H1 (cell line): Measurements from ENCODE around the gene GIMAP4. TPM values are rescaled to one million over a fixed set of nuclear protein-coding genes. Genes with fewer than 3 reads are reported as not detected.

ENCODE experiments used
- CTCF ChIA-PET: fragments of 300-600 bp; sonication (Branson Sonifier 250); formaldehyde crosslinking; loops from one replicate; lab custom pipeline; 2021; ENCODE audit not compliant: partially characterized antibody; lab: Charles Lee
- POLR2A ChIA-PET: fragments of 300-600 bp; sonication (Branson Sonifier 250); formaldehyde crosslinking; loops from one replicate; lab custom pipeline; 2021; ENCODE audit warnings: inconsistent platforms; ENCODE audit not compliant: partially characterized antibody; lab: Charles Lee
- DNase-seq, 2 experiments: peaks; one replicate each; pipeline versions ENCODE4 v3.0.0 to v3.0.0-alpha.2; 2010 to 2022; ENCODE audit warnings: low spot score in 2 of 2, low read depth in 1 of 2, mixed read lengths in 1 of 2
- FAIRE-seq: peaks from 2 replicates; lab custom pipeline; 2011; peaks lifted over from hg19 to GRCh38; lab: Jason Lieb, UNC
- H2AFZ ChIP-seq: 2 replicates; pipeline ENCODE4 v1.8.1; 2012; ENCODE audit warnings: low read length, inconsistent platforms
- H2AK5ac ChIP-seq: 2 replicates; pipeline ENCODE4 v1.6.1; 2013; ENCODE audit warnings: low read depth, low read length
- H2BK120ac ChIP-seq: replicated peaks from 2 replicates; pipeline ENCODE3; 2013; ENCODE audit warnings: low read depth, low read length, inconsistent platforms
- H2BK12ac ChIP-seq: 2 replicates; pipeline ENCODE4 v1.6.1; 2013; ENCODE audit warnings: low read depth, low read length
- H2BK15ac ChIP-seq: 2 replicates; pipeline ENCODE4 v1.6.1; 2013; ENCODE audit warnings: low read length
- H2BK20ac ChIP-seq: 2 replicates; pipeline ENCODE4 v1.6.1; 2013; ENCODE audit warnings: low read length
- H2BK5ac ChIP-seq: 2 replicates; pipeline ENCODE4 v1.6.1; 2013; ENCODE audit warnings: low read depth, low read length
- H3K14ac ChIP-seq: 2 replicates; pipeline ENCODE4 v1.6.1; 2013; ENCODE audit warnings: inconsistent platforms; ENCODE audit not compliant: insufficient read length
- H3K18ac ChIP-seq: 2 replicates; pipeline ENCODE4 v1.6.1; 2013; ENCODE audit warnings: low read length; ENCODE audit errors: extremely low read depth
- H3K23ac ChIP-seq: 2 replicates; pipeline ENCODE4 v1.6.1; 2013; ENCODE audit warnings: inconsistent platforms; ENCODE audit not compliant: insufficient read length
- H3K23me2 ChIP-seq: 2 replicates; pipeline ENCODE4 v1.6.1; 2013; ENCODE audit warnings: low read depth, low read length
- H3K27ac ChIP-seq: 2 replicates; pipeline ENCODE4 v1.6.1; 2011; ENCODE audit warnings: low read depth, low read length, inconsistent platforms
- H3K27me3 ChIP-seq, 4 experiments: replicated peaks in 1 of 4; 1 replicate in 1 of 4; 2 replicates in 3 of 4; pipeline versions ENCODE4 v1.6.1 to v1.8.1; 2011 to 2013; ENCODE audit warnings: low read length in 3 of 4, mild to moderate bottlenecking in 3 of 4, inconsistent platforms in 2 of 4, mixed read lengths in 2 of 4, moderate library complexity in 1 of 4; ENCODE audit not compliant: control insufficient read depth in 3 of 4, insufficient read depth in 3 of 4; ENCODE audit errors: extremely low read depth in 1 of 4
- H3K36me3 ChIP-seq, 4 experiments: 2 replicates each; pipeline versions ENCODE4 v1.6.1 to v1.8.1; 2011 to 2013; ENCODE audit warnings: mild to moderate bottlenecking in 4 of 4, low read length in 3 of 4, moderate library complexity in 2 of 4, control low read depth in 1 of 4, inconsistent platforms in 1 of 4; ENCODE audit not compliant: insufficient read depth in 4 of 4, control insufficient read depth in 2 of 4
- H3K4ac ChIP-seq: replicated peaks from 2 replicates; pipeline ENCODE3; 2013; ENCODE audit warnings: low read length, low read depth, mixed read lengths, inconsistent platforms; ENCODE audit not compliant: insufficient read length
- H3K4me1 ChIP-seq, 4 experiments: replicated peaks in 1 of 4; 1 replicate in 1 of 4; 2 replicates in 3 of 4; pipeline versions ENCODE4 v1.6.1 to v1.8.1; 2011 to 2013; ENCODE audit warnings: low read length in 3 of 4, inconsistent platforms in 2 of 4, mixed read lengths in 1 of 4; ENCODE audit not compliant: insufficient read depth in 4 of 4, control insufficient read depth in 3 of 4
- H3K4me2 ChIP-seq, 2 experiments: 2 replicates each; pipeline versions ENCODE4 v1.6.1 to v1.8.1; 2011 to 2013; ENCODE audit warnings: low read depth in 2 of 2, low read length in 2 of 2, control low read depth in 1 of 2, inconsistent platforms in 1 of 2, mild to moderate bottlenecking in 1 of 2; ENCODE audit not compliant: insufficient read depth in 1 of 2
- H3K4me3 ChIP-seq, 4 experiments: fragments of 200-600, 300-600 bp in 1 of 4; sonication (generic), shearing (Covaris generic), sonication (Bioruptor Twin) in 1 of 4; 2 replicates each; pipeline versions ENCODE4 v1.5.1 to v1.8.1; 2011 to 2016; ENCODE audit warnings: low read length in 4 of 4, low read depth in 3 of 4, control low read depth in 2 of 4, inconsistent platforms in 2 of 4, mild to moderate bottlenecking in 2 of 4, mixed read lengths in 1 of 4, moderate library complexity in 1 of 4; ENCODE audit not compliant: insufficient read depth in 2 of 4; ENCODE audit errors: extremely low read depth in 1 of 4
- H3K56ac ChIP-seq: replicated peaks from 2 replicates; pipeline ENCODE3; 2013; ENCODE audit warnings: low read depth, mild to moderate bottlenecking, mixed read lengths, low read length, inconsistent platforms; ENCODE audit not compliant: insufficient read length
- H3K79me1 ChIP-seq: 2 replicates; pipeline ENCODE4 v1.6.1; 2013; ENCODE audit warnings: low read depth, low read length, control low read depth
- H3K79me2 ChIP-seq, 2 experiments: 2 replicates each; pipeline versions ENCODE4 v1.6.1 to v1.8.1; 2012 to 2013; ENCODE audit warnings: low read length in 2 of 2, mild to moderate bottlenecking in 2 of 2, inconsistent platforms in 1 of 2; ENCODE audit not compliant: insufficient read depth in 2 of 2, control insufficient read depth in 1 of 2
- H3K9ac ChIP-seq, 4 experiments: replicated peaks in 1 of 4; 1 replicate in 1 of 4; 2 replicates in 3 of 4; pipeline versions ENCODE4 v1.6.1 to v1.8.1; 2011 to 2013; ENCODE audit warnings: low read depth in 3 of 4, low read length in 3 of 4, control low read depth in 2 of 4, mild to moderate bottlenecking in 2 of 4, moderate library complexity in 2 of 4, inconsistent platforms in 1 of 4; ENCODE audit errors: extremely low read depth in 1 of 4
- H3K9me3 ChIP-seq, 2 experiments: 2 replicates each; pipeline versions ENCODE4 v1.6.1 to v1.8.1; 2012 to 2013; ENCODE audit warnings: mild to moderate bottlenecking in 2 of 2, moderate library complexity in 2 of 2, control low read depth in 1 of 2, inconsistent platforms in 1 of 2, low read depth in 1 of 2, low read length in 1 of 2, mixed read lengths in 1 of 2; ENCODE audit not compliant: insufficient read depth in 2 of 2
- H4K20me1 ChIP-seq, 2 experiments: replicated peaks in 1 of 2; 2 replicates each; pipeline versions ENCODE3 to v1.8.1; 2011 to 2013; ENCODE audit warnings: inconsistent platforms in 2 of 2, low read length in 2 of 2, mild to moderate bottlenecking in 1 of 2; ENCODE audit not compliant: insufficient read depth in 2 of 2, control insufficient read depth in 1 of 2
- H4K5ac ChIP-seq: 2 replicates; pipeline ENCODE4 v1.6.1; 2013; ENCODE audit warnings: low read length, low read depth, mixed read lengths, inconsistent platforms; ENCODE audit not compliant: insufficient read length
- H4K8ac ChIP-seq: 2 replicates; pipeline ENCODE4 v1.8.0; 2013; ENCODE audit warnings: mild to moderate bottlenecking, moderate library complexity, low read length, inconsistent platforms; ENCODE audit not compliant: insufficient read depth; ENCODE audit errors: extremely low read depth
- H4K91ac ChIP-seq: replicated peaks from 2 replicates; pipeline ENCODE3; 2013; ENCODE audit warnings: low read length, mixed read lengths, inconsistent platforms; ENCODE audit not compliant: insufficient read length
- KDM1A ChIP-seq: fragments of 200-600, 300-600 bp; sonication (generic); IDR thresholded peaks from 2 replicates; pipeline ENCODE4 v1.7.1; 2016; ENCODE audit warnings: mild to moderate bottlenecking, low read length, borderline replicate concordance
- MAFK ChIP-seq: IDR thresholded peaks from 2 replicates; pipeline ENCODE4 v1.6.1; 2012; ENCODE audit warnings: low read depth, mild to moderate bottlenecking, improper control_type of control experiment, low read length
- RNF2 ChIP-seq: fragments of 200-900, 300-1000 bp; sonication (generic); IDR thresholded peaks from 2 replicates; pipeline ENCODE4 v1.7.1; 2016; ENCODE audit warnings: borderline replicate concordance, low read depth, mild to moderate bottlenecking, antibody characterized with exemption, low read length; ENCODE audit not compliant: poor library complexity, severe bottlenecking; ENCODE audit errors: missing control alignments
- SIX5 ChIP-seq: IDR thresholded peaks from 2 replicates; pipeline ENCODE4 v1.6.1; 2011; ENCODE audit warnings: mild to moderate bottlenecking, low read depth, low read length
- SUZ12 ChIP-seq: fragments of 200-600 bp; sonication (generic); IDR thresholded peaks from 2 replicates; pipeline ENCODE4 v1.6.1; 2012; ENCODE audit warnings: mild to moderate bottlenecking, inconsistent platforms, low read length, moderate library complexity, mixed read lengths
- WGBS, 2 experiments: shearing (Covaris generic) in 1 of 2; methylation state at CpG; one replicate each; pipeline versions ENCODE4 v1.1.6 to v1.1.7; 2013 to 2015; ENCODE audit warnings: low lambda C conversion rate in 2 of 2, mixed read lengths in 2 of 2, inconsistent platforms in 1 of 2, low coverage in 1 of 2, missing lambda C conversion rate in 1 of 2; ENCODE audit not compliant: insufficient replicate concordance in 2 of 2, insufficient coverage in 1 of 2, insufficient read length in 1 of 2; ENCODE audit errors: extremely low coverage in 1 of 2, missing lambda C conversion rate in 1 of 2; 5-methylcytosine and 5-hydroxymethylcytosine counted together
- polyA plus RNA-seq, 7 experiments: library from polyadenylated mRNA; depleted of rRNA in 3 of 7; stranded (reverse) in 5 of 7; unstranded in 2 of 7; fragments of >200 nt in 5 of 7; fragments of 200-250 nt in 2 of 7; gene quantifications; 1 replicate in 5 of 7; 2 replicates in 1 of 7; 4 replicates in 1 of 7; pipeline versions ENCODE4 v1.2.1 to v1.2.3, GENCODE V29; 2011 to 2013; ENCODE audit warnings: missing spikeins in 2 of 7, mixed read lengths in 2 of 7
- total RNA-seq: library from RNA; stranded (reverse); fragmentation: NEBNext Ultra II Directional; extraction: Animal tissue kit (Norgen Biotek cat#: 25700); gene quantifications from 2 replicates; pipeline ENCODE4 v1.2.1, GENCODE V29; 2021

Gene GIMAP4
- total and polyA plus RNA-seq, 2 of the 8 experiments (the other 6 are each of a cell fraction or from before 2014, with no cell fraction given): 0.20 to 0.22 TPM

DNA sequence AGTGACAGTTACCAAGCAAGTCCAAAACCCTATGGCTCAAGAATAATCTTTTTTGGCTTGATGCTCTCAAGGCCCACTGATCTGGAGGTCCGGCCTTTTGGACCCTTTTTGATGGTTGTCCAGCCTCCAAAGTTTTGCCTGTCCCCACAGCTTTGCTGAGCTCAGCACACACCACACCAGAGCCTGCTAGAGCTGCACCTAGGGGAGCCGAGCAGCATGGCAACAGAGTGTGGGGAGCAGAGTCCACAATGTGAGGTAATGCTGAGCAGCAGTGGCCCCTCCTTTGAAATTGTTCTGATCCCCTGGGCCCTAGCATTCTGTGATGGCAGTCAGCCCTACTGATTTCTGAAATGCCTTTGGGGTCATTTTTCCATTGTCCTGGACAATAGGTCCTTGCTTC, 43.2 kb upstream of the GIMAP4 start:
- H4K20me1 ChIP-seq: no peaks in the 10 kb centered on the region
- FAIRE-seq: no peak
- H4K91ac ChIP-seq: peak overlapping the region; percentile 68
- H3K9me3 ChIP-seq: peaks cover under 1 to 2% of the 10 kb centered on the region in 2 experiments; a peak in 2 of 4 replicates
- H3K14ac ChIP-seq: no peak overlapping the region
- H4K5ac ChIP-seq: no peak overlapping the region
- no peak overlapping the region for H2AFZ ChIP-seq
- H3K4me3 ChIP-seq: no peak overlapping the region
- no peak overlapping the region for H3K4me2 ChIP-seq
- H2BK5ac ChIP-seq: peak overlapping the region; percentile 31; the same call in 1 of the 2 replicates
- H3K79me1 ChIP-seq: no peaks in the 10 kb centered on the region
- H3K4ac ChIP-seq: no peak overlapping the region
- H3K27me3 ChIP-seq: no peaks in the 10 kb centered on the region
- WGBS, 2 experiments: 77% methylated on average over 1 of the region's 2 CpGs; no CpG with 5 or more reads in 1 of the 2 experiments
- H3K23ac ChIP-seq: no peak overlapping the region
- H3K4me1 ChIP-seq: peaks cover 0 to 4% (median 3%) of the 10 kb centered on the region in 4 experiments; a peak in 2 of 7 replicates
- H3K36me3 ChIP-seq: no peaks in the 10 kb centered on the region
- no peak overlapping the region for H4K8ac ChIP-seq
- no peak overlapping the region for H2AK5ac ChIP-seq
- ChIA-PET POLR2A (no interaction called here), CTCF (interaction anchor here (0.6 to 1.0 kb wide), 2 partner anchors 8 to 247 kb away, joined by 3 read pairs; no protein-coding TSS in a partner anchor)
- H2BK20ac ChIP-seq: no peak overlapping the region
- DNase-seq: no peak
- no peak overlapping the region for H3K27ac ChIP-seq
- no peak overlapping the region for H2BK15ac ChIP-seq
- peak overlapping the region; percentile 11; the same call in 1 of the 2 replicates for H2BK12ac ChIP-seq
- H3K79me2 ChIP-seq: no peaks in the 10 kb centered on the region
- H3K9ac ChIP-seq: no peak overlapping the region
- H2BK120ac ChIP-seq: no peak overlapping the region
- no peak overlapping the region for H3K18ac ChIP-seq
- no peak overlapping the region for H3K56ac ChIP-seq
- H3K23me2 ChIP-seq: no peaks in the 10 kb centered on the region
- TF ChIP-seq MAFK (peak; percentile 59; the same call in 1 of the 2 replicates), RNF2 (no peak), SIX5 (no peak), KDM1A (no peak), SUZ12 (no peak)
